HCT116 (cell line): Measurements from ENCODE around the gene AOAH. TPM values are rescaled to one million over a fixed set of nuclear protein-coding genes. Genes with fewer than 3 reads are reported as not detected.

Experiments
- ATAC-seq: fragments of 200-7000 bp; cut with Tn5 transposase; 2 replicates; pipeline ENCODE4 v1.9.1; 2020; ENCODE audit warnings: mild to moderate bottlenecking, moderate library complexity
- BruUV-seq: library from RNA; stranded (reverse); fragments of 400-500 nt; replicated peaks from 2 replicates; lab custom pipeline; 2021; lab: Mats Ljungman, UMichigan
- CTCF ChIA-PET: fragments of 300-600 bp; sonication (Branson Sonifier 250); formaldehyde crosslinking; loops from one replicate; lab custom pipeline; 2021; ENCODE audit warnings: antibody characterized with exemption; lab: Charles Lee
- POLR2A ChIA-PET: fragments of 300-600, 350-600 bp; sonication (Branson Sonifier 250); formaldehyde crosslinking; loops from one replicate; lab custom pipeline; 2021; ENCODE audit warnings: antibody characterized with exemption; lab: Charles Lee
- RAD21 ChIA-PET, 2 experiments: fragments of 300-600 bp; sonication (Branson Sonifier 250); formaldehyde crosslinking; loops; one replicate each; lab custom pipeline; 2023; ENCODE audit warnings: low total read pairs in 2 of 2; ENCODE audit not compliant: uncharacterized antibody in 2 of 2, unreplicated experiment in 2 of 2, low non-redundant PET in 1 of 2; lab: Charles Lee
- DNase-seq: peaks from one replicate; pipeline ENCODE4 v3.0.0-alpha.2; 2010; ENCODE audit warnings: low read depth, low spot score
- H2AFZ ChIP-seq: fragments of 200-600 bp; shearing (Covaris generic), sonication (generic); 2 replicates; pipeline ENCODE4 v1.6.1; 2017; ENCODE audit warnings: low read depth, mixed run types, mixed read lengths, antibody characterized with exemption, low read length; ENCODE audit not compliant: poor library complexity, severe bottlenecking
- H3K27ac ChIP-seq: 2 replicates; pipeline ENCODE4 v1.5.1; 2012; ENCODE audit warnings: low read depth, low read length
- H3K27me3 ChIP-seq: fragments of 200-600 bp; sonication (generic); 2 replicates; pipeline ENCODE4 v1.6.1; 2016; ENCODE audit warnings: mixed run types, low read length, mixed read lengths; ENCODE audit not compliant: insufficient read depth
- H3K36me3 ChIP-seq, 2 experiments: fragments of 200-500 bp in 1 of 2; fragments of 200-600 bp in 1 of 2; sonication (Bioruptor generic) in 1 of 2; sonication (generic) in 1 of 2; 2 replicates each; pipeline versions ENCODE4 v1.5.1 to v1.6.1; 2014 to 2016; ENCODE audit warnings: low read length in 2 of 2, inconsistent platforms in 1 of 2, mixed read lengths in 1 of 2, mixed run types in 1 of 2; ENCODE audit not compliant: insufficient read depth in 2 of 2, control insufficient read depth in 1 of 2
- H3K4me1 ChIP-seq, 2 experiments: fragments of 200-600 bp in 1 of 2; sonication (generic) in 1 of 2; 2 replicates each; pipeline versions ENCODE4 v1.5.1 to v1.6.1; 2012 to 2017; ENCODE audit warnings: low read length in 2 of 2, inconsistent platforms in 1 of 2, mild to moderate bottlenecking in 1 of 2, mixed read lengths in 1 of 2, mixed run types in 1 of 2, moderate library complexity in 1 of 2; ENCODE audit not compliant: insufficient read depth in 2 of 2, control insufficient read depth in 1 of 2
- H3K4me2 ChIP-seq: fragments of 200-600 bp; sonication (generic); 2 replicates; pipeline ENCODE4 v1.6.1; 2017; ENCODE audit warnings: mixed run types, low read length, mixed read lengths
- H3K4me3 ChIP-seq, 2 experiments: fragments of 200-600 bp in 1 of 2; sonication (generic) in 1 of 2; replicated peaks in 1 of 2; 2 replicates each; pipeline ENCODE4 v1.5.1; 2011 to 2016; ENCODE audit warnings: low read length in 2 of 2, control low read depth in 1 of 2, low read depth in 1 of 2, mild to moderate bottlenecking in 1 of 2, mixed read lengths in 1 of 2, mixed run types in 1 of 2
- H3K79me2 ChIP-seq: fragments of 200-600 bp; sonication (generic); 2 replicates; pipeline ENCODE4 v1.6.1; 2017; ENCODE audit warnings: mild to moderate bottlenecking, mixed run types, low read length, moderate library complexity, mixed read lengths; ENCODE audit not compliant: insufficient read depth
- H3K9ac ChIP-seq: fragments of 200-600 bp; sonication (generic); 2 replicates; pipeline ENCODE4 v1.6.1; 2016; ENCODE audit warnings: low read length, mixed read lengths
- H3K9me2 ChIP-seq: fragments of 200-600 bp; sonication (generic), shearing (Covaris generic); 2 replicates; pipeline ENCODE4 v1.6.1; 2017; ENCODE audit warnings: mixed run types, mild to moderate bottlenecking, moderate library complexity; ENCODE audit not compliant: insufficient read depth
- H3K9me3 ChIP-seq, 2 experiments: fragments of 200-500 bp in 1 of 2; fragments of 200-600 bp in 1 of 2; sonication (Bioruptor generic) in 1 of 2; sonication (generic) in 1 of 2; 2 replicates each; pipeline ENCODE4 v1.6.1; 2014 to 2017; ENCODE audit warnings: low read length in 2 of 2, mixed read lengths in 2 of 2, inconsistent platforms in 1 of 2, low read depth in 1 of 2, mild to moderate bottlenecking in 1 of 2, mixed run types in 1 of 2, moderate library complexity in 1 of 2; ENCODE audit not compliant: control insufficient read depth in 1 of 2, insufficient read depth in 1 of 2
- H4K20me1 ChIP-seq: fragments of 200-600 bp; sonication (generic), shearing (Covaris generic); 2 replicates; pipeline ENCODE4 v1.6.1; 2017; ENCODE audit warnings: mixed run types, mild to moderate bottlenecking, moderate library complexity; ENCODE audit not compliant: insufficient read depth
- ATF3 ChIP-seq: IDR thresholded peaks from 2 replicates; pipeline ENCODE4 v1.6.1; 2012
- CBX3 ChIP-seq: IDR thresholded peaks from 2 replicates; pipeline ENCODE4 v1.6.1; 2012; ENCODE audit warnings: low read depth
- CTCF ChIP-seq, 3 experiments: fragments of 200-600 bp in 1 of 3; sonication (generic) in 1 of 3; IDR thresholded peaks in 2 of 3; conservative IDR thresholded peaks in 1 of 3; 2 replicates each; pipeline ENCODE4 v1.5.1; 2012 to 2017; ENCODE audit warnings: low read depth in 2 of 3, low read length in 2 of 3, antibody characterized with exemption in 1 of 3, borderline replicate concordance in 1 of 3, control low read depth in 1 of 3, mild to moderate bottlenecking in 1 of 3, mixed read lengths in 1 of 3, mixed run types in 1 of 3, moderate library complexity in 1 of 3; ENCODE audit not compliant: insufficient read depth in 1 of 3
- ELF1 ChIP-seq: IDR thresholded peaks from 2 replicates; pipeline ENCODE4 v1.6.1; 2012; ENCODE audit warnings: low read depth, borderline replicate concordance
- EZH2 ChIP-seq: fragments of 200-600 bp; sonication (generic); IDR thresholded peaks from 2 replicates; pipeline ENCODE4 v1.6.1; 2017; ENCODE audit warnings: antibody characterized with exemption, mixed run types
- EZH2phosphoT487 ChIP-seq: fragments of 200-600 bp; IDR thresholded peaks from 2 replicates; pipeline ENCODE4 v1.6.1; 2018; ENCODE audit warnings: antibody characterized with exemption, borderline replicate concordance
- JUND ChIP-seq: IDR thresholded peaks from 2 replicates; pipeline ENCODE4 v1.6.1; 2012
- MAX ChIP-seq: IDR thresholded peaks from 2 replicates; pipeline ENCODE4 v1.6.1; 2012
- POLR2AphosphoS5 ChIP-seq: IDR thresholded peaks from 2 replicates; pipeline ENCODE4 v1.6.1; 2011; ENCODE audit warnings: mild to moderate bottlenecking, low read depth, low read length, moderate library complexity
- RAD21 ChIP-seq: IDR thresholded peaks from 2 replicates; pipeline ENCODE4 v1.6.1; 2012; ENCODE audit warnings: low read depth, mild to moderate bottlenecking
- REST ChIP-seq: IDR thresholded peaks from 2 replicates; pipeline ENCODE4 v1.6.1; 2012; ENCODE audit warnings: low read depth
- SIN3A ChIP-seq: IDR thresholded peaks from 2 replicates; pipeline ENCODE4 v1.6.1; 2012; ENCODE audit warnings: low read depth
- SP1 ChIP-seq: IDR thresholded peaks from 2 replicates; pipeline ENCODE4 v1.6.1; 2012; ENCODE audit warnings: low read depth
- YY1 ChIP-seq: IDR thresholded peaks from 2 replicates; pipeline ENCODE4 v1.6.1; 2011; ENCODE audit warnings: low read length, low read depth, moderate library complexity, mild to moderate bottlenecking; ENCODE audit not compliant: insufficient replicate concordance; ENCODE audit errors: extremely low read depth
- ZNF274 ChIP-seq: fragments of 200-500 bp; sonication (Bioruptor generic); IDR thresholded peaks from 2 replicates; pipeline ENCODE4 v1.6.1; 2014; ENCODE audit warnings: mild to moderate bottlenecking, low read depth, low read length, inconsistent platforms
- intact Hi-C: fragments of 100-400 bp; cut with micrococcal nuclease; formaldehyde crosslinking; loops from 2 replicates; pipeline ENCODE4 v1.10.0; 2022
- total RNA-seq: library from RNA; stranded (reverse); gene quantifications from one replicate; pipeline ENCODE4 v1.2.1, GENCODE V29; 2021; ENCODE audit not compliant: unreplicated experiment

The AOAH gene
- total RNA-seq, 1 experiment from 2014 or later, result 1.1 TPM

- H3K4me2 ChIP-seq, result no peak overlapping the region
- ChIA-PET CTCF (interaction anchor here (1.0 to 1.3 kb wide), 2 partner anchors 19 to 202 kb away, joined by 3 read pairs; no protein-coding TSS in a partner anchor), RAD21 (no interaction called here), POLR2A (interaction anchor here (0.6 kb wide), 1 partner anchor 9 kb away, joined by 3 read pairs; no protein-coding TSS in a partner anchor)
- intact Hi-C loops, result no loop called here
- H3K9me2 ChIP-seq, result no peaks in the 10 kb centered on the region
- no TSS peak for BruUV-seq
- no peak overlapping the region for H2AFZ ChIP-seq
- no peaks in the 10 kb centered on the region for H3K27me3 ChIP-seq
- ATAC-seq (no peak), DNase-seq (no peak)
- TF ChIP-seq JUND (no peak), POLR2AphosphoS5 (no peak), SP1 (no peak), REST (no peak), ATF3 (no peak), MAX (no peak), SIN3A (no peak), ZNF274 (no peak), EZH2 (no peak), YY1 (no peak), CBX3 (no peak), CTCF (IDR thresholded peaks at IDR 0.05 in 2 of 3, conservative IDR thresholded peaks at IDR 0.05 in 1 of 3; ENCODE audit: borderline replicate concordance in 1 of 3, insufficient read depth in 1 of 3, low read depth in 2 of 3, low read length in 2 of 3) (no peak), RAD21 (no peak), ELF1 (no peak), EZH2phosphoT487 (no peak)
- H3K36me3 ChIP-seq, result no peaks in the 10 kb centered on the region
- no peak overlapping the region for H3K9ac ChIP-seq
- no peaks in the 10 kb centered on the region for H3K4me1 ChIP-seq
- H3K4me3 ChIP-seq, result no peak overlapping the region
- no peak overlapping the region for H3K27ac ChIP-seq
- no peaks in the 10 kb centered on the region for H3K9me3 ChIP-seq
- H4K20me1 ChIP-seq, result no peaks in the 10 kb centered on the region
- H3K79me2 ChIP-seq, result no peaks in the 10 kb centered on the region
These were observed 255.1 kb downstream of the AOAH start for GRCh38 chr7:36469236-36469635.
